NCI-H2227 (cell line): Measurements from ENCODE around the gene SH3RF3.

Source experiments
- DNase-seq: peaks from one replicate; lab custom pipeline; 2025; ENCODE audit not compliant: unreplicated experiment; lab: John Stamatoyannopoulos, UW

The SH3RF3 gene

DNA sequence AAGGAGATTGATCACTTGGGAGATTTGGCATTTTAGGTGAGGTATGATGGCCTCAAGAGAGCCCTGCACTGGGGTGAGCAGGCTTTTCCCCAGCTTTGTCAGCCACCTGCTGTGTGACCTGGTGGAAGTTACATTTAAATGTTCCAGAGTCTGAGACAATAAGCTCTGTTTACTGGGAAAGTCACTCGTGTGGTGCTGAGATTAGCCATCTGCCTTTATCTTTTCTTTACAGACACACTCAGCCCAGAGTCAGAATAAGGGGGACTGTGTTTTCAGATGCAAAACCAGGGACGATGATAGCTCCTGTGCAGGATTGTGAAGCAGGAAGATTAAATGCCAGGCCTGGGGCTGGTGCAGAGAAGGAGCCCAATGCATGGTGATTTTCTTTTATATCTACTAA, 47.9 kb downstream of the SH3RF3 start:
- DNase-seq = no peak

DNA sequence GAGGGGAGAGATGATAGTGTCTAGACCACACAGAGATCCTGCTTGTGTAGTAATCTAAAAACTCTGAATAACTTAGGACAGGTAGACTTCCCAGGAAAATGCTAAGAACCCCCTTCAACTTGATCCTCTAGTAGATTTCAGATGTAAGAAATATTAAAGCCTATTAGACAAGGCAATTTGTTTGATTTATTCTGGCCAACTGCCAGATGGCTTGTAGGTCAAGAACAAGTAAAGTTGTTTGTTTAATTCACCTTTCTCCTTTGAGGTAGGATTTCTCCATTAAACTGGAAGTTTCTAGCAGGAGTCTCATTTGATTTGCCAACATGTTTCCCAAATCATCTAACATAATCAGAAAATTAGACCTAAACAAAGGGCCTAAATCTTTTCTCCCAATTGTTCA, 48.6 kb downstream of the SH3RF3 start:
- no peak for DNase-seq

DNA sequence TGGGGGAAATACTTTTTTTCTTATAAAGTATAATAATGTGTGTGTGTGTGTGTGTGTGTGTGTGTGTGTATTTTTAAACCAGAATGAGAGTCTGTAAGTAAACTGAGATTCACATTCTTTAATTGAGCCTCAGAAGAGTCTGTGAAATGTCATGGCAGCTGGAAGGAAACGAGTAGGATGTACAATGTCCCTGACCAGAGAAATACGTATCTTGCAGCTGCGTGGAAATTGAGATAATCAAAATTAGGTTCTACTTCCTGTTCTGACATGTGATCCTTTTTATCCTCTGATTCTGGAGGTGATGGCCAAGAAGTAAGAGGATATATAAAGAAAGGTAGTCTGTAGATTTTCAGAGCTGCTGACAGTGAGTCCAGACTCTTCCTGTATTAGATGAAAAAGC, 50.0 kb downstream of the SH3RF3 start:
- DNase-seq = no peak

DNA sequence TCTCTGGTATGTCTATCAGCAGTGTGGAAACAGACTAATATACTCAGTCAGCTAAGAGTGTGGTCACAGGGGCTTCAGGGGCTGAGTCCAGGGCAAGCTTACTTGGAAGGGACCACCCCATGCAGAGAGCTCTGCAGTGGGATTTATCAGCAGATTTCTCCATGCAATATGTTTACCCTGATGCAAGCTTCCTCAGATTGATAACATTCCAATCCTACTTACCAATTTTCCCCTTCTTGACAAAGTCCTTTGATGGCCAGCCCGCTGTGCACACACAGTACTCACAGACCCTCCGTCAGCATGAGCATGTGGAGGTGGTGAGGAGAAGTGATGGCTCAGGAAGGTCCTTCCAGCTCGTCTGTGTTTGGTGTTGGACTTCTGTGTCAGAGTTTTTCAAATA, 51.8 kb downstream of the SH3RF3 start:
- no peak for DNase-seq

DNA sequence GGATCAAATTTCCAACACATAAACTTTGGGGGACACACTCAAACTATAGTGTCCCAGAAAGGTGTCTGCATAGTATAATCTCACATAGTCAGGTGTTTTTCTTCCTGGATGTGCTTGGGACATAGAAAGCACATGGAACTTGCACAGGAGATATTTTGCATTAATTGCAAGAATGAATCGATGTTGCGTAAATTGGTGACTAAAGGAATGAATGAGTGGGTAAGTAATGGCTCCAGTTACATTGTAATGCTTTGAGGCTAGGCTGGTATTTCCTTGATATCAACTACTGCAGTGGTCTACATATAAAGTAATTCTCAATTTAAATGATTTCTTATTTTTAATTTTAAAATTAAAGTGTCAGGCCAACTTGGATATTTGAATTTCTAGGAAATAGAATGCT, 53.4 kb downstream of the SH3RF3 start:
- DNase-seq = no peak

DNA sequence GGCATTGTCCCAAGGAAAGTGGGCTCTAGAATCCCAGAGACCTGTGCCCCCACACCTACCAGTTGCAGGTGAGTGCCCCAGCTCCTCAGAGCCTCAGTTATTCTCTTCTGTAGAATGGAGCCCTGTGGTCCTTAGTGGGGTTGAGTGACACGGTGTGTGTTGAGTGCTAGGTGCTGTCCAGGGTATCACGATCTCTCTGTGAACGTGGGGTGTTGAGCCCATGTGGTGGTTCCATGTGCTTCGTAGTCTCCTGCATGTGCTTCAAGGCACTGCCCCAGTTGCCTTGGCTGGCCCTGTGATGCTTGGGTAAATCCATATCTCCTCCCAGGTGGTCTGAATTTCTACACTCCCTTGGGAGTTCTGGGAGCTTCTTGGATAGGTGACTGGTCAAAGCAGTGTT, 54.9 kb downstream of the SH3RF3 start:
- no peak for DNase-seq

DNA sequence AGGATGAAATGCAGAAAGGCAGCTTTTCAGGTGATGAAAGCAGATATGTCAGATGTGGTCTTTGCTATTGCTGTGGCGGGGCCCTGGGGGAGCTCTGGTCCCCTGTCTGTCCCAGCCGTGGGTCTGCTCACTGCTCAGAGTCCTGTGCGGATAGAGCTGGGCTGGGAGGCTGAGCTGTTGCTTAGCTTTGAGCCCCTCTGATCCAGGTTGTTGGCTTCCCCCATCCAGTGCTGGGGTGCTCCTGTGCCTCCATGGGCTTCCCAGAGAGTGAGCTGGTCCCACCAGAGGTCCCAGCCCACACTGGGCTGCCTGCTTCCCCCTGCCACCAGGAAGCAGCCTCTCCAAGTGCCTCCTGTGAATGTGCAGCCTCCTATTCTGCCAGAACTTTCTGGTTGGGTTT, 55.4 kb downstream of the SH3RF3 start:
- no peak for DNase-seq

DNA sequence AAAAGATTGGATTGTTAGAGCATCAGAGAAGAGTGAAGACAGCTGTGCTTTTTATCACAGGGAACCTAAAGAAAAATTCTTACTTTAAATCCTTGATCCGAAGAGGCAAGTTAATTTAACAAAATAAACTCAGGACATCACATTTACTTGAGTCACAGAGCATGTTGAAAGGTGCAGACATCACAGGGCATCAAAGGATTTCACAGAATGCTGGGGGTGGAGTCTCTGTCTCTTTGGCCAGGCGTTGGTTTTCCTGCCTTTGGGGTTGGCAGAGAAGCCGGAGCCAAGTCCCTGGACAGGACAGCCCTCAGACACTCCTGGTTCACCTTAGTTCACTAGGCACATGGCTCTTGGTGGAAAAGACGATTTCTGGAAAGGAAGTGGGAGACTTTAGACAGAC, 56.3 kb downstream of the SH3RF3 start:
- no peak for DNase-seq

DNA sequence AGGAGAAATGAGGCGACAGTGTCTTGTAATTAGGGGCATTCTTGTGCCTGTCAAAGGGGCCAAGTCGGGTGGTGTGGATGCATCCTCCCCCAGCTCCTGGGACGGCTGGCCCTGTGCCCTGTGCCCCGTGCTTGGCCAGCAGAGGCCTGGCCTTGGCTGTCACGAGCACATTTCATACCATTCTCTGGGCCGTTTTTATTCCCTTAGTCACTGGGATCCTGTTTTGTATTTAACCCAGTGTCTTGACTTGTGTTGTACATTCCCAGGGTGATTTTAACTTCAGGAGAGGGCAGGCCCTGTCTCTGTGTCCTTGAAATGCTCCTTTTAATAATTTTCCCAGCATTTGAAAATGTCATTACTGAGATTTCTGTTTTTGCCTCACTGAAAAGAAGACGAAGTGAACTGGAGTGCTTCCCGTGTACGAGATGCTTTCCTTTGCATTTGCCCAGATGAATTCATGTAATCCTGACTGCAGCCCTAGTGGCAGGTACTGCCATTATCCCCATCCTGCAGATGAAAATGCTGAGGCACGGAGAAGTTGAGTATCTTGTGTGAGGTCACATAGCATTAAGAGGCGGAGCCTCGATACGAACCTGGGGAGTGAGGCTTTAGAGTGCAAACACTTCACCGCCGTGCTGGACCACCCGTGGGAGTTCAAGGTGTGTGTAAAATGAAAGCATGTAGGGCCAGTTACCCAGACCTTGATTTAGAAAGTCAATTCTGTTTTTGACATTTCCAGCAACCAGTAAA, 57.0 kb downstream of the SH3RF3 start:
- no peak for DNase-seq

DNA sequence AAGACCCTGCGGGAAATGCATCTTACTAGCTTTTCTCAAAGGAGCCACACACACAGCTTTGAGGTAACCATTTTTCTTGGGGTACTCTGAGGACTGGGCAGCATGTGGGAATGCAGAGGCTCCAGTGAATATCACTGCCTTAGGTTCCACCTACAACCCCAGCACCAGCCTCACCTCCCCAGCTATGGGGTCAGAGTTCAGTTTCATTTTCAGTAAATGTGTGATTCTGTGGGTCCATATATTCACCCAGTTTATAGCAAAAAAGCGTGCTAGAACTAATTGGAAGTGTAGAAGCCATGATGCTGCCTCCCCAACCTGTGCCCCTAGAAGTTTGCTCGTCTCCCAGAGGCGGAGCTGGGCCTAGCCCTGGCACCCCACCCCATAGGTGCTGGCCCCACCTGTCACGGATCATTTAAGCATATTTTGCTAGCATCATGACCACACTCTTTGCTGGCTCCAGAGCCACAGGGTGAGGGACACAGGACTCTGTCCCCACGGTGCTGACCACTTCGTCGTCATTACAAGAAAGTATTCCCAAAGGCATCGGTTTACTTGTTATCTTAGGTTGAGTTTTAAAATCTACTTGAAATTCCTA, 57.7 kb downstream of the SH3RF3 start:
- no peak for DNase-seq

DNA sequence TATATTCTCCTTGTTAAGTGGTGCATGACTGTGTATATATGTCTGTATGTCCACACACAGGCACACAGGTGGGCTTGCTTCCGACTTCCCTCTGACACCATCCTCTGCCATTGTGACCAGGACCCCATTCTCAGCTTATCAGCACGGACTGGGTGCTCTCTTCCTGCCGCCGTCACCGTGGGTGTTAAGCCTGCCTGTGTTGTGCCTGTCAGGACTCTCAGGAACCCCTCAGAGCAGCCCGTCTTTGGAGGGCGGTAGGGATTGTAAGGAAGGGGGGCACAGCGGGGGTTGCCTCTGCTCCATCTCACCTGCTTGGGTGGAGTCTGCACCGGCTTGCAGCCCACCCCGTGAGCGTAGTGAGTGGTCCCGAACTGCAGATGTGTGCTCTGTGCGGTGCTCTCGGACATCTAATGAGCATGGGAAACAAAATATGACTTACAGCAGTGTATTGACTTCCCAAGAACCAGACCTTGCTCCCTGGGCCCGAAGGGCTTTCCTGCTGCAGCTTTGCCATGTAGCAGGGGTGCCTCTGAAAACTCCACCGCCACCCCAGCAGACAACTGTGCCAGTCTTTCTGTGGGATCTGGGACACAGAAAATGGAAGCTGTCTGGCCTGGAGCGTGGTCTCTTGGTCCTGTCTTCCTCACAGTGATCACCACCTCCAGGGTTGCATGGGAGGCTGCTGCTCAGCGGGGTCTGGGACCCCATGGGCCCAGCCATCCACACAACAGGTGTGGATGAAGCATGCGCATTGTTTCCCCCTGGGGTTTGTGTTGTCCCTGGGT, 58.9 kb downstream of the SH3RF3 start:
- no peak for DNase-seq

DNA sequence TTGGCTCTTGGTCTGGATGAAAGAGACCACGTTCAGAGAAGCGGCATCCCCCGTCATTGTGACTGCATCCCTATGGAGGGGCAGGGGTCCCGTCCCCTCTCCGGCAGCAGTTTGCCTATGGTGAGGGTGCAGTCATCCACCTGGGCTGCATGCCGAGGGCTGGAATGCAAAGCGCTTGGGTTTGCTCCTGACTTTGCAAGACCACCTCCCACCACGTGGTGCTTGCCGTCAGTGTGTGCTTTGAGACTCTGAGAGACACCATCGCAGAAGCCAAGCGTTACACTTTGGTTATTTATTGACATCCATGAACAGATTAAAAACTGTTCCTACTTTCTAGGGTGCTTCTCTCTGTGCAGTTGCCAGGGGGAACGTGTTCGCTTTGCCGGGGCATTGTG, 59.5 kb downstream of the SH3RF3 start:
- DNase-seq = no peak

DNA sequence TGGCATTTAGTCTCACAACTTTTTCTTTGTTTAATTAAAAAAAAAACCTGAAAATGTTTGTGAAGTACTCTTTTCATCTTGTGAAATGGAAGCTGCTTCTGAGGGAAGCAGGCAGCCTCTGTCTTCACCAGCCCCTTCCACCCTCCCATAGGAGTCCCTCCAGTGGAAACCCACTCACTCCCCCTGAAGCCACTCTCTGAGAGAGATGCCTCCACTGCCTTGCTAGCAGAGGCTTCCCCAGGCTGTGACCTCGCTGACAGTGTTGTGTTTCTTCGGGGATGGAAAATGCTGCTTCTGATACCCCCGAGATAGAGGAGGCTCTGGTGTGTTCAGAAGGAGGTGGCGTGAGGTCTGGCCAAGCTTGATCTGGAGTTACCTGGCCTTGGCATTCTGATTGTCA, 59.9 kb downstream of the SH3RF3 start:
- no peak for DNase-seq

DNA sequence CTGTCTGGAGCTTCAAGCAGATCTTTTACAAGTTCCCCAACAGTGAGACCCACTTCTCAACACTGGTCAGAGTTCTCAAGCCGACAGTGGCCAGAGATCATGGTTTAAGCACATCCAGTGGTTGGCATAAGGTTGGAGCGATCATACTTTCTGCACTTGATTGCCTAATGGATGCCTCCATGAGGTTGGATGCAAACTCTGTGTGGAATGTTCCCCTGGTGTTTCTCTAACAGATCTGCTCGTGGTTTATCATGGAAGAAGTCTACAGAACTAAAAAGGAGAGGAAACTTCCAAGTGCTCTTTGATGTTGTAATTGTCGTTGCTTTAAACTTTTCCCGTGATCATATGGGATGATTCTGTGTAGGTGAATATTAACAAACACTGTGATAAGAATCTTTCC, 60.7 kb downstream of the SH3RF3 start:
- DNase-seq = no peak

DNA sequence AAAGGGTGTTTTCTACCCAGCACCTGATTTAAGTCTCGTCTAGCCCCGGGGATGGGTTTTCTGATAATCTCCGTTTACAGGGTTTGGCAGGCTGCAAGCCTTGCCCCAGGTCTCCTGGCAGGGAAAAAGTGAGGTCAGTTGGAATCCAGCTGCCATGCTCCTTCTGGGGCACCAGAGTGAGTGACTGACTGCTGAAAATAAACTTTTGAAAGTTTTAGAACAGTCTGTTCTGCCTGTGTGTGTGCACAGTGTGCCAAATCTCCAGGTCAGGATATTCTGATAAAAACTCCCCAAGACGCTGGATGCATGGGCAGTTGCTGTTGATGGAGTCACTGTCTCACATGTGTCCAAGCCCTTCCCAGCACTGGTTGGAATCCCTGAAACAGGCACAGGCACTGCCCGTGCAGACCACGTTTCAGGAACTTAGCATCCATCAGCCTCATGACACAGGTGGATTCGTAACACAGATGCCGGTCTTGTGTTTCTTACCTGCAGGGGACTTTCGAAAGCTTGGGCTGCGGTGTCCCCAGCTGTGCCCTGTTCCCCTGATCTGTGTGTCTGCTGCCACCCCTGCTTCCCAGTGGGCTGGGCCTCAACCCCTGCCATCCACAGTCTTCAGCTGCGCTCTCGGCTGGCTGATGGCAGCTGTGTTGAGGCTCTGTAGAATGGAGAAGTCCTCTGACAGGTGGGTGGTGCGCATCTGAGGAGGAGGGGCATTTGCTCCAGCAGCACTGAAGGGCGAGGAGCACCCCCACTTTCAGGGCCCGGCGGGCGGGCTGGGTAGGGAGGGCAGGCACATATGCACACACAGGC, 65.0 kb downstream of the SH3RF3 start:
- DNase-seq = no peak

DNA sequence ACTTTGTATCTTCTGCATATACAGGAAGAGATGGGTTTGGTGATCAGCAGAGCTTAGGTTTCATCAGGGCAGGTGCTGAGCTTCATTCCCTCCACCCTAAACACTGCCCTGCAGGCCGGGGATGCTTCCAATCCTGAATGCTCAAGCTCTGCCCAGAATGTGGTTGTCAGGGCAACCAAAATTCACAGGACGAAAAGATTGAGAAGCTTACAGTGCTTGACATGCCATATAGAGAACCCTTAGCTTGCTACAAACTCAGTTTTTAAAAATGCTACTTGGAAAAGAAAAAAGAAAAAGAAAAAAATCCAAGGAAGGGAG, 65.6 kb downstream of the SH3RF3 start:
- DNase-seq = no peak

DNA sequence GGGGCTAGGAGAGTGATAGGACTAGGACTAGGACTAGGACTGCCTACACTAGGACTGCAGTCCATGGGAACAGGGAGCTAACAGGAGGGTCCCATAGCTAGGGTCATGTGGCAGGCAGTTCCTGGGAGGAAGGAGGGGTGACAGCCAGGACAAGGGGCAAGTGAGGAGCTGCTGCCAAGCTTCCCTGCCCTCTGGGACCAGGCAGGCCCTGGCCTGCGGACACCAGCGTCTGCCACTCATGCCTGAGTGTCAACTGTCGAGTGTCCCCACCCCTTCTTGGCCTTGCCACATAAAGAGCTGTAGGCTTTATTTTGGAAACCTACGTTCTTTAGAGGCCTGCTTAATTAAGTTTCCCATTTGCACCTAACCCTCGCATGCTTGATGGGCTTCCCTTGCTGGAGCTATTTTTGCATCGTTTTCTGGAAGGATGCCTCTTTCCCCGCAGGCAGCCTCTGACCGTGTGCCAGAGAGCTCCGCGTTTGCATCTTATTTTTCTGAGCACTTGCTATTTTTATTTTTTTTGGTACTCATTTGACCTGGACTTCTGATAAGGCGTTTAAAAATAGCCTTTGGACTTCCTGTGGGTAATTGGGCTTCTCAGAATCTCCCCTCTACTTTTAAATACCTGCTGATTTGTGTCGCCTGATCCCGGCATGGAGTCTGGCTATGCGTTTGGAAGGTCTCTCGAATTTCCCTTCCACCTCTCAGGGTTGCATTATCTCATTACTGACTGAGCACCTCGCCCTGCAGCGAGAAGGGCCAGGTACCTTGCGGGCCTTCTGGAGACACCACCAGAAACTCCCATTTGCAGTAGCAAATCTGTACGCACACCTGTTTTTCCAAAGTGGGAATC, 66.4 kb downstream of the SH3RF3 start:
- DNase-seq = no peak

DNA sequence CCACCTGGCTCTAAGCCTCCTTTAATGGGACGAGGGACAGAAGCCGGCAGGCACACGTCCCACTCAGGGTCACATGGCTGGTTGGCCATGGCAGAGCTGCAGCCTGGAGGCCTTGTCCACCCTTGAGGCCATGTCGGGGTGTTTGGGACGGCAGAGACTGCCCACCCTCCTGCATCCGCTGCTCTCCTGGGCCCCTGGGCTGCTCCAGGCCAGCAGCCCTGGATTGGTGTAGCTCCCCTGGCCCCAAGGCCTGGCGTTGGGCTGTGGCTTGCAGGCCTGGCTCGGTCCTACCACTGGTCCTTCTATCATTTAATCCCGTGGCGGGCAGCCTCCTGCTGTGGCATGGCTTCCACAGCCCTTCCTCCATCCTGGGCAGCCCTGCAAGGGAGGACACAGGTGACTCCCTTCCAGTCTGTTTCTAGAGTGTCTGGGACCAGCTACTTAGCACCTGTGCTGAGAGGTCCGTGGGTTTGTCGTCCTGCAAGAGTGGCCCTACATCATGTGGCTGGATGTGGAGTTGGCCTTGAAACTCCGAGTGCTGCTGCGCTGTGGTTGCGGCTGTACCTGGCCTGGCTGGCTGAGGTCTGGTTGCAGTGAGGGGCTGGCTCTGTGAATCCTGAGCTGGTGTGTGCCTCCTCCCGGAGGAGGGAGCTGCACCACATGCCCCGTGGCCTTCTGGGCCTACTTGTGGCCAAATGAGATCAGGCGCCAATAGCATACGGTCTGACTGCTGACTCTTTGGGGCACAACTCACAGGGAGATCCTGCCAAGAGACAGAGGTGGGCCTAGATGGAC, 67.3 kb downstream of the SH3RF3 start:
- no peak for DNase-seq

DNA sequence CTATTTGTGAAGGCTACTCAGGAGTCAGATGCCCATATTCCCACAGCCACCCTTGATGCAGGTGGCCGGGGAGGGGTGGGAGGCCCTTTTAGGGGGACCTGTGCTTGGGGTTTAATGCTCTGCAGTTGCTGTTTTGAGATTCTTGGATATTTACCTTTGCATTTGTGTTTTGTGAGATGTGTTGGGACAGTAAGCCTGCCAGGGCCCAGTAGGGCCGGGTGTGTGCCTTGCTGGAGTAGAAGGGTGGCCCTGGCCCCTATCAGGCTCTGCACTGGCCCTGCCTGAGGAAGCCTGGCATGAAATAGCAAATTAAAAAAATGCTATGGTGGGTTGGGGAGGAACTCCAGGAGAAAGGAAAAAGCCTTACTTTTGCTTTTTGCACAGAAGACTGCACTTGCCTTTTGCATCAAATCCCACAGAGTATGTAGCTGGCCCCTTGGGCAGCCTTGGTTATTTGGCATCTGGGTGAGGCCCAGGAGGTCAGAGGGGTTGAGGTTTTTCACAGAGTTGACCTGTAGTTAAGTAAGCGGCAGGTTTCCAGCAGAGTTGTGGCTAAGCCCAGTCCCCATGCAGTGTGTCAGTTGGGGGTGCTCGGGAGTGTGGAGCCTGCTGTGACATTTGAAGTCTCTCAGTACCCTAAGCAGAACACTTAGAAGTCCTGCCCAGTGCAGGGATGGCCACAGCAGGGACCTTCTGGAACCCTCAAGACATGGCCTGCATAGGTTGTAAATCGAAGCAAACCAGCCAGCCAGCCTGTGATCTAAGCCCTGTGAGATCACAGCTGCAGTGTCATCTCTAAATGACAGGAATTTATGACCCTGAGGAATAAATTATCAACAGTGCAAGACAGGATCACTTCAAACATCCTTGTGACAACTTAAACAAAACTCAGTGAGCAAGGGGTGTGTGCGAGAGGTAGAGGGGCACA, 68.8 kb downstream of the SH3RF3 start:
- no peak for DNase-seq
